ENCODE data around the gene CSNK1G3.

The CSNK1G3 gene

DNA sequence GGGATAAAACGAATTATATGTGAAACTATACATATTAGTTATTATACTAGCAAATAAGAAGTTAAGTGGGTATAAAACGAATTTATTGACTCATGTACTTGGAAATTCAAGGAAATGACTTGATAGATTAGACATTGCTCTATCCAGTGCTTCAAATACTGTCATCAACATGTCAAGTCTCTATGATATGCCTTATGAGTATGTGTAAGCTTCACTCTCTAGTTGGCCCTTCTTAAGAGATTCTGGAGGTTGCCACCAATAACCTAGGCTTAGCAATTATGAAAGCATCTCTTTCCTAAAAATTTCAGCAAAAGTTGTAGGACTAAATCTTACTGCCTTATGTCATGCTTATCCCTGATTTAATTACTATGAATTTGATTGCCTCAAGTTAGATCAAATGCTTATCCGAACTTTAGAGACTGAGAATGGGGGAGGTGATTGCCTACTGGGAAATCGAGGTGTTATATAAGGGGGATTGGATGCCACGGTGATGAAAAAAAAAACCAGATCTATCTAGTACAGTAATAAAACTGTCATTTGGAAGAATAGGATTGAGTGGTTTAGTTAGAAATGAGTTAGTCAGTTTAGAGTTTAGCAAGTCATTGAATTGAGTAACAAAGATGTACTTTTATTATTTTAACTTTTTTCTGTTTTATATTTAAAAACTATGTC, 46.9 kb downstream of the CSNK1G3 start:
- DNase-seq (ENCODE audit: low read depth): no peak
- TF ChIP-seq, protein P1, sequence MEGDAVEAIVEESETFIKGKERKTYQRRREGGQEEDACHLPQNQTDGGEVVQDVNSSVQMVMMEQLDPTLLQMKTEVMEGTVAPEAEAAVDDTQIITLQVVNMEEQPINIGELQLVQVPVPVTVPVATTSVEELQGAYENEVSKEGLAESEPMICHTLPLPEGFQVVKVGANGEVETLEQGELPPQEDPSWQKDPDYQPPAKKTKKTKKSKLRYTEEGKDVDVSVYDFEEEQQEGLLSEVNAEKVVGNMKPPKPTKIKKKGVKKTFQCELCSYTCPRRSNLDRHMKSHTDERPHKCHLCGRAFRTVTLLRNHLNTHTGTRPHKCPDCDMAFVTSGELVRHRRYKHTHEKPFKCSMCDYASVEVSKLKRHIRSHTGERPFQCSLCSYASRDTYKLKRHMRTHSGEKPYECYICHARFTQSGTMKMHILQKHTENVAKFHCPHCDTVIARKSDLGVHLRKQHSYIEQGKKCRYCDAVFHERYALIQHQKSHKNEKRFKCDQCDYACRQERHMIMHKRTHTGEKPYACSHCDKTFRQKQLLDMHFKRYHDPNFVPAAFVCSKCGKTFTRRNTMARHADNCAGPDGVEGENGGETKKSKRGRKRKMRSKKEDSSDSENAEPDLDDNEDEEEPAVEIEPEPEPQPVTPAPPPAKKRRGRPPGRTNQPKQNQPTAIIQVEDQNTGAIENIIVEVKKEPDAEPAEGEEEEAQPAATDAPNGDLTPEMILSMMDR (conservative IDR thresholded peaks at IDR 0.05; ENCODE audit: low read length): no peak
- no peak overlapping the region for H3K4me3 ChIP-seq (ENCODE audit: low read length)

DNA sequence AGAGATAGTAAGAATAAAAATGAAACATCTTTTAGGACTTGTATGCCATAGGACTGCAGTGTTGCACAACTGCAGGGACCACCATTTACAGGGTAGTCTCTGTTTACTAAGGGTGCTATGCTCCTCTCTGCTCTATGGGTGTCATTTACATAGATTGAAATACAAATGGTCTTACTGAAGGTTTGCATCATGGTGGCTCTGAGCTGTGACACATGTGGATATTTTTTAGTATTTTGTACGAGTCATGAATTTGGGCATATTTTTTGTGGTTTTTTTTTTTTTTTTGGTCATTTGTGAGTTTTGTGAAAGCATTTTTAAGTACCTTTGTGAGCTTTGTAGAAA, 47.4 kb downstream of the CSNK1G3 start:
- H3K4me3 ChIP-seq (ENCODE audit: low read length): no peak overlapping the region
- DNase-seq (ENCODE audit: low read depth): peak; percentile 61
- TF ChIP-seq, protein P1 (conservative IDR thresholded peaks at IDR 0.05; ENCODE audit: low read length): no peak

DNA sequence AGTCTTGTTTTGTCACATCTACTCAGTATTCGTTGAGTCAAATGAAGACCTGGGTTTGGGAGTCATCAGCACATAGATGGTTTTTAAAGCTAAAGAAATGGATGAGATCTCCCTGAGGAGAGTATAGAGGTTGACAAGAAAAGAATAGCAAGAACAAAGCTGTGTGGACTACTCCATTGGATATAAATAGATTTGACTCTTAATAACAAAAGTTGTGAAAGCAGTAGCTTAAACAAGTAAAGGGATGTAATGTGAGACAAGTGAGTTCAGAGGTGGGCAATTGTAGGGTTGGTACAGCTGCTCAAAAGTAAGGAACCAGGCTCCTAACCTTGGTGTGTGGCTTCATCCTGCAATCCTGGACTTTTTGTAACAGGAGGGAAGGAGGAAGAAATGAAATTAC, 49.3 kb downstream of the CSNK1G3 start:
- no peak overlapping the region for H3K4me3 ChIP-seq (ENCODE audit: low read length)
- TF ChIP-seq, protein P1 (conservative IDR thresholded peaks at IDR 0.05; ENCODE audit: low read length): no peak
- DNase-seq (ENCODE audit: low read depth): no peak

DNA sequence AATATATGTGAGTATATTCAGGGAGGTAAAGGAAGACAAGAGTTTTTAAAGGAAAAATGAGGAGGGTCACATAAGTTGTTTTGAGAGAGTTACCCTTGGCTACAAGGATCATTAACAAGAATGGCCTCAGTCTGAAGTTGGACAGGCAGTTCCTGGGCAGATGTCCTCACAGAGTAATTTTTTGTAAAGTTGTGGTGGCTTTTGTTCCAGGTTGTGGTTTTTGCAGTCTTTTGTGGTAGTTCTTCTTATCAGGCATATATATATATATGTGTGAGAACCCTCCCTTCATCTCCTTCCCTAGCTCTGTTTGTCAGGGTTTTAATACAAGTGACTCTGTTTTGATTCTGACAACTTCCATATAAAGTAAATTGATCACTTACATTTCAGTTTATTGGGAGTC, 60.0 kb downstream of the CSNK1G3 start:
- TF ChIP-seq, protein P1 (conservative IDR thresholded peaks at IDR 0.05; ENCODE audit: low read length): no peak
- no peak overlapping the region for H3K4me3 ChIP-seq (ENCODE audit: low read length)
- no peak for DNase-seq (ENCODE audit: low read depth)

DNA sequence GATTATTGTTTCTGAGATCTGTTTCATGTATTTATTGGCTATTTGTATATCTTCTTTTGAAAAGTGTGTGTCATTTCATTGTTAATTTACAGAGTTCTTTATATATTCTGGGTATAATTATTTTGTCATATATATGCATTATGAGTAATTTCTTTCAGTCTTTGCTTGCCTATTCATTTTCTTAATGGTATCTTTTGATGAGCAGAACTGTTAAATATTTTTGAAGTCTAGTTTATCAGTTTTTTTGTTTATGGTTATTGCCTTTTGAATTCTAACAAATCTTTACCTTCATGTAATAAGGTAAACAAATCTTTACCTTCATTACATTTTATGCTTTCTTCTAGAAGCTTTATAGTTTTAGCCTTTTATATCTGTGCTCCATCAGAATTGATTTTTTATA, 66.4 kb downstream of the CSNK1G3 start:
- no peak overlapping the region for H3K4me3 ChIP-seq (ENCODE audit: low read length)
- TF ChIP-seq, protein P1 (conservative IDR thresholded peaks at IDR 0.05; ENCODE audit: low read length): no peak
- DNase-seq (ENCODE audit: low read depth): no peak

DNA sequence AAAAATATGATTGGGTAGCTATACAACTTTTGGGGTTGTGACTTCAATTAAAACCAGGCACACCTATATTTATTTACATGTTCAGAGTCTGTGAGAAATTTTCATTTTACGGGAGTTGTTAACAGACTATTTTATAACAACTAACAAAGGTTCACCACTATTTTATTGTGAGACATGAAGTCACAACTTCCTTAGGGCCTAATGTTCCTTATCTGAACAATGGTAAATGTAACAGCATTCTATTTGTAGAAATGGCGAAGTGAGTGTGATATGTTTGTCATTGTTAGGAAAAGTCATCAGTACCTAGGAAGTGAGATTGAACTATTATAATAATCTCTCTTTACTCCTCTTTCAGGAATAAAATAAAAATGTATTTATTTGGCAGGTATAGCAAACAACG, 67.4 kb downstream of the CSNK1G3 start:
- no peak overlapping the region for H3K4me3 ChIP-seq (ENCODE audit: low read length)
- TF ChIP-seq, protein P1 (conservative IDR thresholded peaks at IDR 0.05; ENCODE audit: low read length): no peak
- no peak for DNase-seq (ENCODE audit: low read depth)

DNA sequence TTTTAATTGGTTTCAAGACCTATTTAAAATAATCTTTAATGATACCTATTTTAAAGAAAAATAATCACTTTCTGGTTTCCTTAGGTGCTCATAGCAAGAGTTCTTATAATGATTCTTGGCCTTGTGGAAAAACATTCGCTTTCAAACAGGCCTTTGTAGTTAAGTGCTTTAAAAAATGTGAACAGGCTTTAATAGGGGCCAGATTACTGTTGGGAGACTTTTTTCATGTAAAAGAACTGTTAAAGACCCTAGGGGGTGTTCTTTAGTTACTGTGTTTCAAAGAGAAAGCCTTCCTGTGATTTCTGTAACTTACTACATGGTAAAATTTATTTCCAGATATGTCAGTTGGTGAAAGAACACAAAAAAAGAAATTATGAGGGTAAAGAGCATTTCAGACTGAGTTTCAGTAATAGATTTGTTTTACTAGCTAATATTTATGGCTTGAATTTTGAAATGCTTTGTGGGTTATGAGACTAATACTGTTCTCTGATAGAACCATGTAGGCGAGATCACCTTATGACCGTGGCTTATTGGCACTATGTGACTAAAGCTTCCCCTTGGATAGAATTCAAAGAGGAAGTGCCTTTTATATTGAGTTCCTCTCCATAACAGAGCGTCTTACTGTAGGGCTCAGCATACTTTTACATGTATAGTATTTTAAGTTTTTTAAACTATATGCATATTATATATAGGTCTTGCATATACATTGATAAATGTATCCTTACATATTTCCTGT, 70.7 kb downstream of the CSNK1G3 start:
- no peak for DNase-seq (ENCODE audit: low read depth)
- TF ChIP-seq, protein P1 (conservative IDR thresholded peaks at IDR 0.05; ENCODE audit: low read length): no peak
- H3K4me3 ChIP-seq (ENCODE audit: low read length): no peak overlapping the region
